Cardiac septum (tissue), 1 donor: ENCODE measurements around the gene RPGRIP1L. TPM values are rescaled to one million over a fixed set of nuclear protein-coding genes. Genes with fewer than 3 reads are reported as not detected.

Experiments used
- DNase-seq: peaks from one replicate; pipeline ENCODE4 v3.0.0-alpha.2; 2020; ENCODE audit warnings: low spot score
- intact Hi-C: fragments of 100-400 bp; cut with DNase I; formaldehyde crosslinking; loops from one replicate; pipeline ENCODE4 v1.14.0; 2022
- total RNA-seq: library from RNA; stranded (reverse); fragmentation: NEBNext Ultra II Directional; extraction: Animal tissue kit (Norgen Biotek cat#: 25700); gene quantifications from one replicate; pipeline ENCODE4 v1.2.1, GENCODE V29; 2021
- donor health status: DM: no; HTN: no; CAD: no.

The RPGRIP1L gene
- total RNA-seq, 1 donor from 2014 or later: 2.8 TPM

- intact Hi-C loops: no loop called here
- no peak for DNase-seq
Measured at GRCh38 chr16:53672461-53672860, 31.2 kb downstream of the RPGRIP1L start.

- intact Hi-C loops: no loop called here
Measured at GRCh38 chr16:53668869-53669268, 34.8 kb downstream of the RPGRIP1L start.

GRCh38 chr16:53666786-53667415, 36.8 kb downstream of the RPGRIP1L start:
- DNase-seq: no peak
- intact Hi-C loops: no loop called here

More at GRCh38 chr16:53668869-53669268, 34.8 kb downstream of the RPGRIP1L start:
- no peak for DNase-seq

- DNase-seq: no peak
- intact Hi-C loops: no loop called here
Measured at GRCh38 chr16:53664724-53665345, 38.8 kb downstream of the RPGRIP1L start.

- no peak for DNase-seq
- intact Hi-C loops: no loop called here
Measured at GRCh38 chr16:53662072-53662471, 41.6 kb downstream of the RPGRIP1L start.

- intact Hi-C loops: no loop called here
- no peak for DNase-seq
Measured at GRCh38 chr16:53654946-53655345, 48.7 kb downstream of the RPGRIP1L start.

GRCh38 chr16:53651357-53651756, 52.3 kb downstream of the RPGRIP1L start:
- intact Hi-C loops: no loop called here
- DNase-seq: no peak

GRCh38 chr16:53646506-53646905, 57.2 kb downstream of the RPGRIP1L start:
- intact Hi-C loops: no loop called here
- DNase-seq: no peak

- DNase-seq: no peak
- intact Hi-C loops: no loop called here
Measured at GRCh38 chr16:53643474-53643873, 60.2 kb downstream of the RPGRIP1L start.

- intact Hi-C loops: no loop called here
- DNase-seq: no peak
Measured at GRCh38 chr16:53642094-53642493, 61.6 kb downstream of the RPGRIP1L start.

- intact Hi-C loops: no loop called here
- DNase-seq: no peak
Measured at GRCh38 chr16:53636978-53637377, 66.7 kb downstream of the RPGRIP1L start.

GRCh38 chr16:53632526-53632925, 71.1 kb downstream of the RPGRIP1L start:
- intact Hi-C loops: no loop called here
- DNase-seq: no peak

- no peak for DNase-seq
Measured at GRCh38 chr16:53631236-53632025, 72.2 kb downstream of the RPGRIP1L start.

GRCh38 chr16:53629607-53630312, 73.9 kb downstream of the RPGRIP1L start:
- DNase-seq: no peak
- intact Hi-C loops: no loop called here

More at GRCh38 chr16:53631236-53632025, 72.2 kb downstream of the RPGRIP1L start:
- intact Hi-C loops: no loop called here

GRCh38 chr16:53629151-53629550, 74.5 kb downstream of the RPGRIP1L start:
- intact Hi-C loops: no loop called here
- DNase-seq: no peak

GRCh38 chr16:53626811-53627210, 76.8 kb downstream of the RPGRIP1L start:
- DNase-seq: no peak

GRCh38 chr16:53626161-53626560, 77.5 kb downstream of the RPGRIP1L start:
- DNase-seq: no peak
- intact Hi-C loops: no loop called here

More at GRCh38 chr16:53626811-53627210, 76.8 kb downstream of the RPGRIP1L start:
- intact Hi-C loops: no loop called here

- intact Hi-C loops: no loop called here
- DNase-seq: no peak
Measured at GRCh38 chr16:53625221-53625620, 78.4 kb downstream of the RPGRIP1L start.

GRCh38 chr16:53622315-53622714, 81.3 kb downstream of the RPGRIP1L start:
- intact Hi-C loops: no loop called here
- no peak for DNase-seq

GRCh38 chr16:53620476-53620875, 83.2 kb downstream of the RPGRIP1L start:
- intact Hi-C loops: no loop called here

More at GRCh38 chr16:53620476-53620875, 83.2 kb downstream of the RPGRIP1L start:
- no peak for DNase-seq
